ENCODE data around the gene MBTPS1.

MBTPS1 gene

DNA sequence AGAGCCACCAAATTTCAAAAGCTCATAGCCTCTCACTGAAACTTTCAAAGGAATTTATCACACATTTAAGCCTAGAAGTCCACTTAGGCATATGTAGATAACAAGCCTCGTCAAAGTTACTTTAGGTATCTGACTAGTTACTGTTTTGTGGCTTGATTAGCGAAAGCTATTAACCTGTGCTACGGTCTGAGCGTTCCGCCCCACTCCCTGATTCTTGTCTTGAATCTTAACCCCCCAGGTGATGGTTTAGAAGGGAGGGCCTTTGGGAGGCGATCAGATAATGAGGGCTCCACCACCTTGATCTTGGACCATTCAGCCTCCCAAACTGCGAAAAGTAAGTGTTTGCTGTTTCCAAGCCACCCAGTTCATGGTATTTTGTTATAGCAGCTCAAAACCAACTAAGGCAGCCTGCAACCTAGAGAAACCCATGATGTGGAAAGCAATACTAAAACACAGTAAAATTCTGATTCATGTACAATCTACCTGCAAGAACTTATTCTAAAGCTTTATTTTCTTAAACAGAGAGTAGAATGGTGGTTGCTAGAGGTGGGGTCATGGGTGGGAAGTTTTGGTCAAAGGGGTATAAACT, 21.1 kb upstream of the MBTPS1 start:
- TF ChIP-seq, protein P1, sequence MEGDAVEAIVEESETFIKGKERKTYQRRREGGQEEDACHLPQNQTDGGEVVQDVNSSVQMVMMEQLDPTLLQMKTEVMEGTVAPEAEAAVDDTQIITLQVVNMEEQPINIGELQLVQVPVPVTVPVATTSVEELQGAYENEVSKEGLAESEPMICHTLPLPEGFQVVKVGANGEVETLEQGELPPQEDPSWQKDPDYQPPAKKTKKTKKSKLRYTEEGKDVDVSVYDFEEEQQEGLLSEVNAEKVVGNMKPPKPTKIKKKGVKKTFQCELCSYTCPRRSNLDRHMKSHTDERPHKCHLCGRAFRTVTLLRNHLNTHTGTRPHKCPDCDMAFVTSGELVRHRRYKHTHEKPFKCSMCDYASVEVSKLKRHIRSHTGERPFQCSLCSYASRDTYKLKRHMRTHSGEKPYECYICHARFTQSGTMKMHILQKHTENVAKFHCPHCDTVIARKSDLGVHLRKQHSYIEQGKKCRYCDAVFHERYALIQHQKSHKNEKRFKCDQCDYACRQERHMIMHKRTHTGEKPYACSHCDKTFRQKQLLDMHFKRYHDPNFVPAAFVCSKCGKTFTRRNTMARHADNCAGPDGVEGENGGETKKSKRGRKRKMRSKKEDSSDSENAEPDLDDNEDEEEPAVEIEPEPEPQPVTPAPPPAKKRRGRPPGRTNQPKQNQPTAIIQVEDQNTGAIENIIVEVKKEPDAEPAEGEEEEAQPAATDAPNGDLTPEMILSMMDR (conservative IDR thresholded peaks at IDR 0.05; ENCODE audit: low read depth, low read length), result no peak
- H3K4me3 ChIP-seq (ENCODE audit: low read length), result no peak overlapping the region
- no peak for DNase-seq (ENCODE audit: low read depth)

DNA sequence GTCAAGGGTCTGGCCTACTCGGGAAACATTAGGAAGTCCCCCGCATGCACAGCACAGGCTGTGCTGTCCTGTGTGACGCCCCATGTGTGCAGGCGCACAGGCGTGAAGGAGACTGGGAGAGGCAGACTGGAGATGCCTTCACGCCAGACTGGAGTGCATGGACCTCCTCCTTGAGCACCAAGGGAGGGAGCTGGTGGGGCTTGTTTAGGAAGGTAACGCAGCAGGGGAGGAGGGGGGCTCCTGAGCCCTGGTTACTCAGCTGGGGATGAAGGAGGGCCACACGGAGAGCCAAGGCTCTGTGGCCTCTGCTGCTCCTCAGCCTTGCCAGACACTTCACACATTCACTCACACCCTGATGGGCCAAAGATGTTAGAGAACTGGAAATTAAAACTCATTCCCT, 20.5 kb upstream of the MBTPS1 start:
- TF ChIP-seq, protein P1 (conservative IDR thresholded peaks at IDR 0.05; ENCODE audit: low read depth, low read length), result no peak
- DNase-seq (ENCODE audit: low read depth), result no peak
- no peak overlapping the region for H3K4me3 ChIP-seq (ENCODE audit: low read length)

DNA sequence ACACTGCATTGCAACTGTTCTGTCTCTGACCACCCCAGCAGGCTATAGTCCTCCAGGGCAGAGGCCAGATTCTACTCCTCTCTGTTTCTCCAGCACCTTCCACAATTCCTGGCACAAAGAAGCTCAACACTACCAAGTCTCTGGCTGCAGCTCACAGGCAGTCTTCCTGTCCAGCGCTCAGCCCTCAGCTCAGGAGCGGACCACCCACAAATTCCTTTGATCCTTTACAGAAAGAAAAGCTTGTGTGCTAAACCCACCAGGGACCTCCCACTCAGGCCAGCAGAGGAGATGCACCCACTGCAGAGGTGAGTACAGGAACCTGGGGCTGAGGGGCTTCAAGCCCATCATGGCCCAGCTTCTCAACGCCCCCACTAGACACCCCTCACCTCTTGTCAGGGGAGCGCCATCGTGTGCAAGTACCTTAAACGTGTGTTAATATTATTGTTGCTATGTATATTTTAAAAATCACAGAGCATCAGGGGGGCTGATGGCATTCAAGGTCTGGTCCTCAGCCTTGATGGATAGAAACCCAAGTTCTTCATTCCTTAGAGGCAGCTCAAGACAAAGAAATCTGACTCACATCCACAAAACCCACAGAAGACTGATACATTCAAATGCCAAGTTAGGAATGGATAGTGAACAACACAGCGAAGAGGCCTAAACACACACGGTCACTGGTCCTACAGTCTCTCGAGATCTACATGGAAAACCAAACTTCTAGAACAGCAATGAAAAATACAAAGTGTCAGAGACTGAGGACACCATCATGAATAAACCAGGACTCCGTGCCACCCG, 19.8 kb upstream of the MBTPS1 start:
- no peak overlapping the region for H3K4me3 ChIP-seq (ENCODE audit: low read length)
- no peak for DNase-seq (ENCODE audit: low read depth)
- TF ChIP-seq, protein P1 (conservative IDR thresholded peaks at IDR 0.05; ENCODE audit: low read depth, low read length), result no peak

DNA sequence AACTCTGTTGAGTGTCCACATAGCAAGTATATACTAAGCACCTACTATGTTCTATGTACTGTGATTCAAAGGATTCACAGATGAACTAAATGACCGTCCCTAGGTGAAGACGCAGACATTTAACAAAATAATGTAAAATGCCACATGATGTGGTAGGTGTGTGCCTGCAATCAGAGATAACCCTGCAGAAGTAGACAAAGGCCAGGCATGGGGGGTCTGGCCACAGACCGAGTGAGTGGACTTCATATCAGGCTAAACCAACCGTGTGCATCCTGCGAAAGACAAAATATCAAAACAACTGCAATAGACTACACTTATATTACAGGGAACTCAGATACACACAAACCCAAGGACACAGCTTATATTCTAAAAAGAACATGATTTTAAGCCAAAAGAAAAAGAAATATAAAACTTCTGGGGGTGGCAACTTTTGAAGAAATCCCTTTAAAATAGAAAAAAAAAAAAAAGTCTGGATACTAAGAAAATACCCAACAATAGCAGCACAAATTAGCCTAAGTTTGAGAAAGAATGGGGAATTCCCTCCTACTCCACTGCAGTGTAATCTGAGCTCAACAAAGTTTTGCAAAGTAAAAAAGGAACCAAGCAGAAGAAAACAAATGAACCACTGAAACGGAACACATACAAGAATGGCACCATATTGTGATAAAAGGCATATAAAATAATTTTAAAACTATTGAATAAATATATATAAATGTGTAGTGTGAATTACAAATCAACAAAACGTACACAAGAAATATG, 16.0 kb upstream of the MBTPS1 start:
- TF ChIP-seq, protein P1 (conservative IDR thresholded peaks at IDR 0.05; ENCODE audit: low read depth, low read length), result no peak
- no peak overlapping the region for H3K4me3 ChIP-seq (ENCODE audit: low read length)
- DNase-seq (ENCODE audit: low read depth), result no peak

DNA sequence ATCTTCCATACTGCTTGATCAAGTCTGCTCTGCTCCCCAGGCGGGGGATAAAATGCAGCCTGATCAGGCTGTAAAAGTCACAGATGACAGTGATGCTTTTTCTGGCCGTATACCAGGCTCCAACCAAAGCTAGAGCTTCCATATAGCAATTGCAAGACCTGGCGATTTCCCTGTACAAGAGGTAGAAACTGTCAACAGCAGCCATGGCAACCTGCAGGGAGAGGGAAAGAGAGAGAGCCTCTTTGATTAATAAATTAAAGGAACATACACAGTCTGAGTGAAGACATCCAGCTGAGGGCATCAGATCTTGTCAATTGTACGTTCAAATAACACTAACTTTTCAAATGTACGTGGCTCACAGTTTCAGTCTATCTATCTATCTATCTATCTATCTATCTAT, 14.4 kb upstream of the MBTPS1 start:
- TF ChIP-seq, protein P1 (conservative IDR thresholded peaks at IDR 0.05; ENCODE audit: low read depth, low read length), result no peak
- DNase-seq (ENCODE audit: low read depth), result no peak
- H3K4me3 ChIP-seq (ENCODE audit: low read length), result no peak overlapping the region

DNA sequence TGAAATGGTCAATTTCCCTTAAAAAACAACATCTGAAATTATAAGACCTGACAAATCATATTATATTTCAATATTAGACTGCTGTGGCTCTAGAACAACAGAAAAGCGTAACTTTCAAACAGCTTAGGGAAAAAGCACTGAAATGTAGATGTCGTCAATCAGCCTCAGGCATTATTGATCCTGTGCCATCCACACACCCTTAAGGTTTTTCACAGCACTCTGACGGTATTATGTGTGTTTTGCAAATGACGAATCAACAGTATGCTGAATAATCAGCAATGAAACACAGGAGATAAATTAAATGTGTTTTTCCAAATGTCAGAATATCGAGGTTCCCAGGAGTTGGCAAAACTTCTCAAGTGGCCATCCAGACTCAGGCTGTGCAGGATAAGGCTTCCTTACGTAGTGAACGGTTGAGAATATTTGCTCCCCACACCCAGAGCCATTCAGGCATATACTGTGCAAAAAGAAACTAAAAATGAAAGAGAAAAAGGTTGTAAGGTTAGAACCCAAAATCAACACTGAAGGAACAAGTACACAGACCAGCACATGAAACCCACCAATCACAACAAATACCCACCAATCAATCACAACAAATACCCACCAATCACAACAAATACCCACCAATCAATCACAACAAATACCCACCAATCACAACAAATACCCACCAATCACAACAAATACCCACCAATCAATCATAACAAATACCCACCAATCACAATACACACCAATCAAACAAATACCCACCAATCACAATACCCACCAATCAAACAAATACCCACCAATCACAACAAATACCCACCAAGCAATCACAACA, 7.7 kb upstream of the MBTPS1 start:
- DNase-seq (ENCODE audit: low read depth), result no peak
- TF ChIP-seq, protein P1 (conservative IDR thresholded peaks at IDR 0.05; ENCODE audit: low read depth, low read length), result no peak
- H3K4me3 ChIP-seq (ENCODE audit: low read length), result no peak overlapping the region
